ENCODE measurements around the gene PANX1.
"Not testable (repeated sequence)": the region's sequence is repeated elsewhere in the genome, so short reads cannot be mapped to it uniquely, and the experiment has no call there.

PANX1 gene

GRCh38 chr11:94128746-94129511, at the start of gene PANX1:
Gene PANX1 (plus strand): TSS chr11:94128841. CDS start chr11:94129313, 472 bp downstream.
- in situ Hi-C loops (cut with MboI; ENCODE audit: low sequenced_read_pairs), result no loop called here

- in situ Hi-C loops (cut with MboI; ENCODE audit: low sequenced_read_pairs), result no loop called here
These were observed 44.5 kb upstream of the PANX1 start for GRCh38 chr11:94084164-94084563.

- in situ Hi-C loops (cut with MboI; ENCODE audit: low sequenced_read_pairs), result no loop called here
These were observed 39.7 kb upstream of the PANX1 start for GRCh38 chr11:94088906-94089305.

DNA sequence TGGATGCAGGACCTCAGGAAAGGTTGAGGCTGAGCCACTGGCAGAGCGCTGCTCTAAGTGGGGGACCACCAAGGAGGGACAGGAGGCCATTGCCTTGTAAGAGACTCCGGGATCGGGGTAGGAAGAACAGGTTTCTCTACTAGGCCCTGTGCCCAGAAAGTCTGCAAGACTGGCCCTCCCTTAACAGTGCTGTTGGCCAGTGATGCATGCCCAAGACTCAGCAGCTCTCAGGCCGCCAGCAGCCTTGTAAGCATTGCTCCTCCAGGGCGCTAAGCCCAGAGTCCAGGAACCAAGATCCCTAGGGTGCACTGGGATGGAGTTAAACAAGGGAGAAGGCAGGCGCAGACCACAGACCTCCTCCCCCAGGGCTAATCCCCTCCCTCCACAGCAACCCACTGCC, 39.3 kb upstream of the PANX1 start:
- in situ Hi-C loops (cut with MboI; ENCODE audit: low sequenced_read_pairs), result no loop called here

GRCh38 chr11:94090401-94090800, 38.2 kb upstream of the PANX1 start:
- in situ Hi-C loops (cut with MboI; ENCODE audit: low sequenced_read_pairs), result no loop called here

DNA sequence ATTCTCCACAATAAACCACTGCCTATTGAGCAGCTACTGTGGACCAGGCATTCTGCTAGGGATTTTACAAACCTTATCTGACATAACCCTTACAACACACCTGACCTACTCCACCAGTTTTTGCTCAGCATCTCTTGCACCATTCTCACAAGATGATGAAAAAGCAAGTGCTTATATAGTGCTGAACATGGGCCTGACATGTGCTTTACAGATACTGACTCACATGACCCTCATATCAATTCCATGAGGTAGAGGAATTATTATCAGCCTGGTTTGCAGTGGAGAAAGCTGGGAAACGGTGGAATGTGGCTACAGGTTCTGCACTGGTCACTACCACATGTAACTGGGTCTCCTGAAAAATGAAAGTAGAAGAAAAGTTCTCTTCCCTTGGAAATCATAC, 37.5 kb upstream of the PANX1 start:
- in situ Hi-C loops (cut with MboI; ENCODE audit: low sequenced_read_pairs), result no loop called here

- in situ Hi-C loops (cut with MboI; ENCODE audit: low sequenced_read_pairs), result no loop called here
These were observed 28.4 kb upstream of the PANX1 start for GRCh38 chr11:94100253-94100652.

- in situ Hi-C loops (cut with MboI; ENCODE audit: low sequenced_read_pairs), result no loop called here
These were observed 25.2 kb upstream of the PANX1 start for GRCh38 chr11:94103471-94103870.

DNA sequence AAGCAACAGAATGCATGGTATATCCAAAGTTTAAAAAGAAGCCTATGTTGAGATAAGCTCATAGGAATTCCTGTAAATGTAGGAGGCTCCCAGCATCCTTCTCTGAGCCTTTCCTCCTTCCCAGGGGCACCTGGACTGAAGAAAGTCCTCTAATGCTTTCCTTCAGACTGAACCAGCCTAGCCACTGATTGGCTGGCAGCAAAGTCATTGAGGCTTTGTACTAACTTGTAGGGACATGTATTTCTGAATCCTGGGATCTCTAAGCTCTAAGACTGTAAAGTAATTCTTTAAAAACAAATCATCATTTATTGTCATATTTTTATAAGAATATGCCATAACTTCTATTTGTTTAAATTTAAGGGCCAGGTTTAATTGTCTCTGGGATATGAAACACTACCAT, 23.9 kb upstream of the PANX1 start:
- in situ Hi-C loops (cut with MboI; ENCODE audit: low sequenced_read_pairs), result no loop called here

DNA sequence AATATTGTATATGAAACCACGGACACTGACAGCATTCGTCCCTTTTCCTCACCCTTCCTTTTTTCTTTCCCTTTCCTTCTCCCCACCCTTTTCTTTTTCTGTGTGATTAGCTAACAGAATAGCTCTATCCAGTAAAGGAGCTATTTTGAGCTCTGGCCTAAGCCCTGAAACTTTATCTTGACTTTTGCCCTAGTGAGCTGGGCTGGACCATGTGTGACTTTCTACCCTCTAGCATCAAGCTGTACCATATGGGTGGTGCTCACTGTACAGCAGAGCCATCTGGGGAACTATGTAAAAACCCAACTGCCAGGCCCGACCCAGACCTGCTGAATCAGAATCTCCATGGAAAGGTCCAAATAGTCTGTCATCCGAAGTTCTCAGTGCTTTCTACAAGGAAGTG, 21.9 kb upstream of the PANX1 start:
- in situ Hi-C loops (cut with MboI; ENCODE audit: low sequenced_read_pairs), result no loop called here

DNA sequence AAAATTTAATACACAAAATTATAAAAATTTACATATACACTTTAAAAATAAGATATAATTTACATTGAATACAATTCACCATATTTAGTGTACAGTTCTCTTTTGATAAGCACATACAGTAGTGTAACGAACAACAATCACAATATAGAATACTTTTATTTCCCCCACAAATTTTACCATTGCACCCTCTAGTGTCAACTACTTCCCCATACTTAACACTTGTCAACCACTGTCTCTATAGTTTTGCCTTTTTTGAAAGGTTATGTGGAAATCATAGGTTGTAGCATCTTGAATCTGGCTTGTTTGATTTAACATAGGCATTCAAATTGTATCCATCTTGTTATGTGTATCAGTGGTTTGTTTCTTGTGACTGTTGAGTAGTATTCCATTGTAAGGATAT, 21.3 kb upstream of the PANX1 start:
- in situ Hi-C loops (cut with MboI; ENCODE audit: low sequenced_read_pairs), result no loop called here

DNA sequence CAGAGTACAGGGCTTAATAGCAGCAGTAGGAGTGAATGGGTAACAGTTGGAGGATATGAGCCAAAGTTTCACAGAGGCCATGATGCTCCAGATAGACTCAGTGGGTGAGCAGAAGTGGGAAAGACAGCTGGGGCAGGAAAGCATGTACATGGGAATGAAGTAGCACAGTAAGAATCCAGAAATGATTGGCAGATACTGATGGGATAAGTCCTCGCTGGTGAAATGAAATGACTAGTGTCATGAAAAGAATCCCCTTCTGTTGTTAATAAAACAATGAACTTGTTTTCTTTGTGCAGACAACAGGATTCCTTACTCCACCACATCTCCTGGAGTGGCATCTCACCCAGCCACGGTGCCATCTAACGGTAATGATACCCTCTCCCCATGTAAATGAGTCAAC, 17.4 kb upstream of the PANX1 start:
- in situ Hi-C loops (cut with MboI; ENCODE audit: low sequenced_read_pairs), result no loop called here

- in situ Hi-C loops (cut with MboI; ENCODE audit: low sequenced_read_pairs), result no loop called here
These were observed 17.0 kb upstream of the PANX1 start for GRCh38 chr11:94111660-94112059.

- in situ Hi-C loops (cut with MboI; ENCODE audit: low sequenced_read_pairs), result no loop called here
These were observed 16.3 kb upstream of the PANX1 start for GRCh38 chr11:94112206-94112953.

DNA sequence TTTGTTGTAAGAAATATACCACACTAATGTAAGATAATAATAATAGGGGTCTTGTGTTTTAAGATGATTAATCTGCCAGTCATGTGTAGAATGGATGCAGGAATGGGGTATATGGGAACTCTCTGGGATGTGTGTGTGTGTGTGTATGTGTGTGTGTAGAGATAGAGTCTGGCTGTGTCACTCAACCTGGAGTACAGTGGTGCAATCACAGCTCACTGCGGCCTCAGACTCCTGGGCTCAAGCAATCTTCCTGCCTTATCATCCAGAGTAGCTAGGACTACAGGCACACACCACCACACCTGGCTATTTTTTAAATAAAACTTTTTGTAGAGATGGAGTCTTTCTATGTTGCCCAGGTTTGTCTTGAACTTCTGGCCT, 11.5 kb upstream of the PANX1 start:
- in situ Hi-C loops (cut with MboI; ENCODE audit: low sequenced_read_pairs), result no loop called here

DNA sequence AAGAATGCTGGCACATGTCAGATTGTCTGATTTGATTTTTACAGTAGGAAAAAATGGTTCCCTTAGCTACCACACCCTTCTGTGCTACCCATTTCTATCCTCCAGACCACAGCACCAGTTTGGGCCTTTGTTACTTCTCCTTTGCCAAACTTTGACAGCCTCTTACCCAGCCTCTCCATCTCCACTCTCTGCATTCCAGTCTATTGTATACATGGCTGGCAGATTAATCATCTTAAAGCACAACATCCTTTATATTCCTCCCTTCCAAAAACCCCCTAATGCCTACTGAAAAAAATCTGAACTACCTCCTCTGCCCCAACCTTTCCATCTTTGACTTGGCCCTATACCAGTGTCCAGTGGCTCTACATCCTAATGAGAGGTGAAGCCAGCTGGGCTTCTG, 10.8 kb upstream of the PANX1 start:
- in situ Hi-C loops (cut with MboI; ENCODE audit: low sequenced_read_pairs), result no loop called here

DNA sequence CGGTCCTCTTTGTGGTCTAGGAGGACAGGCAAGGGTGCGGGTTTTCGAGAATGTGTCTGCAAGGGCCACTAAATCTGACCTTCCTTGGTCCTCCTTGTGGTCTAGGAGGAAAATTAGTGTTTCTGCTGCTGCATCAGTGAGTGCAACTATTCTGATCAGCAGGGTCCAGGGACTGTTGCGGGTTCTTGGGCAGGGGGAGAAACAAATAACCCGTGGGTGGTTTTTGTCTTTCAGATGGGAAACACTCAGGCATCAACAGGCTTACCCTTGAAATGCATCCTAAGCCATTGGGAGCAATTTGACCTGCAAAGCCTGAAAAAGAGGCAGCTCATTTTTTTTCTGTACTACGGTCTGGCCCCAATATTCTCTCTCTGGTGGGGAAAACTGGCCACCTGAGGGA, 9.0 kb upstream of the PANX1 start:
- in situ Hi-C loops (cut with MboI; ENCODE audit: low sequenced_read_pairs), result not testable (repeated sequence)

- in situ Hi-C loops (cut with MboI; ENCODE audit: low sequenced_read_pairs), result not testable (repeated sequence)
These were observed 8.1 kb upstream of the PANX1 start for GRCh38 chr11:94120516-94120915.

- in situ Hi-C loops (cut with MboI; ENCODE audit: low sequenced_read_pairs), result no loop called here
These were observed 7.7 kb upstream of the PANX1 start for GRCh38 chr11:94120946-94121345.

GRCh38 chr11:94125407-94126115, 3.1 kb upstream of the PANX1 start:
- in situ Hi-C loops (cut with MboI; ENCODE audit: low sequenced_read_pairs), result no loop called here

DNA sequence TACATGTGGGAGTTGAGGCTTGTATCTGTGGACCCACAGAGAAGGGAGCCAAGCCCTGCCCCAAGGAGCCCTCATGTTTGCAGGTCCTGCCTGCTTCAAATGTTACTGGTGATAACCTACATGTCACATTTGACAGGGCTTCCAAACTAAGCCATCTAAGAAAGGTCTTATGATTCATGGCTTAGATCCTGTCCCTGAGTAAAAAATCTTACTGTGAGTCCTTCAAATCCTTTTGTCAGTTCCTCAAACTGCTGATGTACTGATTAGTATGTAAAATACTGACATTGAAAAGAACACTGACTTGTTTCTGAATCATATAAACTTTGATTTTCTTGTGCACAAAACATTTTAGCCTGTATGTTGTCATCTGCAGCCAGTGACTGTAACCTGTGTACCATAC, 1.0 kb upstream of the PANX1 start:
- in situ Hi-C loops (cut with MboI; ENCODE audit: low sequenced_read_pairs), result no loop called here

DNA sequence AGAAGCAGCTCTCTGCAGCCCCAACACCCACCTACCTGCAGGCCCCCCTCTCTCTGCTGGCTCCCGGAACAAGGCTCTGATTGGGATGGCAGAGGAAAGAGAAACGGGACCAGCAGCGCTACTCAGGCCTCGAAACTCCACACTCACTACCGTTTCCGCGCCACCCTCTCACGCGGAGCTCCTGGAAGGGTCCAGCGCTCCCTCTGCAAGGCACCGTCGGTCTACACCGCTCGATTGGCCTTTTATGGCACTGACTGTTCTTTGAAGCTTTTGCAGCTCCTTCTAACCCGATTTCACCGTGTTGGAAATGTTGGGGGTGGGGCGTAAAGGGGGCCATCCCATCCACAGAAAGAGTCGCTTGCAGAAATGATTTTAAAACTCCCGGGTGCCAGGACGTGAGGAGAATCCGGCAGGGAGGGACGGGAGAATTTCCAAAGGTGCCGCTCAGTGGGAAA, 323 bp upstream of the PANX1 start:
- in situ Hi-C loops (cut with MboI; ENCODE audit: low sequenced_read_pairs), result no loop called here

Data from HL-60/S4 (cell line).